CD4-positive, CD25-positive, alpha-beta regulatory T cell (primary cell): Measurements from ENCODE around the gene PLEKHO1. TPM values are rescaled to one million over a fixed set of nuclear protein-coding genes. Genes with fewer than 3 reads are reported as not detected.
A peak's percentile ranks its signal among the peaks of the same experiment; 100 is the strongest.

ENCODE experiments used
- ATAC-seq, 2 donors: fragments of 150-1000 bp; cut with Tn5 transposase; one replicate each; pipeline ENCODE4 v1.10.0; 2021; ENCODE audit warnings: low read depth in 2 of 2, moderate number of reproducible peaks in 2 of 2, moderate library complexity in 1 of 2
- DNase-seq, 3 donors: peaks; one replicate each; pipeline versions ENCODE4 v3.0.0 to v3.0.0-alpha.2; 2012 to 2022; ENCODE audit warnings: mixed read lengths in 1 of 3
- H3K27ac ChIP-seq: one replicate; pipeline ENCODE4 v1.7.0; 2013; ENCODE audit warnings: mild to moderate bottlenecking, low read length; ENCODE audit not compliant: insufficient read depth, poor library complexity, severe bottlenecking
- H3K27me3 ChIP-seq: one replicate; pipeline ENCODE4 v1.7.0; 2013; ENCODE audit warnings: low read length; ENCODE audit not compliant: control insufficient read depth, insufficient read depth
- H3K36me3 ChIP-seq: one replicate; pipeline ENCODE4 v1.7.0; 2013; ENCODE audit warnings: mild to moderate bottlenecking, low read length, moderate library complexity; ENCODE audit not compliant: control insufficient read depth, insufficient read depth
- H3K4me1 ChIP-seq: 2 replicates; pipeline ENCODE4 v1.7.0; 2013; ENCODE audit warnings: mild to moderate bottlenecking, low read length; ENCODE audit not compliant: insufficient read depth, control insufficient read depth, poor library complexity, severe bottlenecking
- H3K4me3 ChIP-seq: one replicate; pipeline ENCODE4 v1.7.0; 2013; ENCODE audit warnings: low read depth, mild to moderate bottlenecking, low read length, moderate library complexity
- H3K9me3 ChIP-seq, 2 experiments: 1 replicate in 1 of 2; 2 replicates in 1 of 2; pipeline ENCODE4 v1.7.0; 2013; ENCODE audit warnings: low read length in 2 of 2, mild to moderate bottlenecking in 1 of 2, moderate library complexity in 1 of 2; ENCODE audit not compliant: control insufficient read depth in 2 of 2
- H3K27ac Mint-ChIP-seq, 3 donors: one replicate each; pipeline ENCODE4 v1.8.0; 2020 to 2022; ENCODE audit warnings: mild to moderate bottlenecking in 3 of 3, mixed read lengths in 3 of 3, moderate library complexity in 2 of 3
- H3K27me3 Mint-ChIP-seq: one replicate; pipeline ENCODE4 v1.8.0; 2022; ENCODE audit warnings: mild to moderate bottlenecking, mixed read lengths
- H3K36me3 Mint-ChIP-seq: one replicate; pipeline ENCODE4 v1.8.0; 2020; ENCODE audit warnings: mixed read lengths
- H3K4me1 Mint-ChIP-seq, 4 donors: one replicate each; pipeline ENCODE4 v1.8.0; 2020 to 2022; ENCODE audit warnings: mixed read lengths in 4 of 4, mild to moderate bottlenecking in 1 of 4
- H3K4me3 Mint-ChIP-seq, 4 donors: one replicate each; pipeline ENCODE4 v1.8.0; 2020 to 2022; ENCODE audit warnings: mild to moderate bottlenecking in 4 of 4, mixed read lengths in 4 of 4, moderate library complexity in 3 of 4
- H3K9me3 Mint-ChIP-seq, 7 donors: one replicate each; pipeline ENCODE4 v1.8.0; 2020 to 2022; ENCODE audit warnings: mixed read lengths in 7 of 7, mild to moderate bottlenecking in 3 of 7, moderate library complexity in 2 of 7
- polyA plus RNA-seq, 4 donors: library from polyadenylated mRNA; unstranded; fragments of 300-500 nt; fragmentation: Illumina TruSeq; gene quantifications; one replicate each; pipeline ENCODE4 v1.2.3, GENCODE V29; 2021
- total RNA-seq: library from RNA; stranded (reverse); gene quantifications from one replicate; pipeline ENCODE4 v1.2.3, GENCODE V29; 2022

The PLEKHO1 gene
- total and polyA plus RNA-seq, 5 donors from 2014 or later = 21.5 to 61.0 (median 31.4) TPM

DNA sequence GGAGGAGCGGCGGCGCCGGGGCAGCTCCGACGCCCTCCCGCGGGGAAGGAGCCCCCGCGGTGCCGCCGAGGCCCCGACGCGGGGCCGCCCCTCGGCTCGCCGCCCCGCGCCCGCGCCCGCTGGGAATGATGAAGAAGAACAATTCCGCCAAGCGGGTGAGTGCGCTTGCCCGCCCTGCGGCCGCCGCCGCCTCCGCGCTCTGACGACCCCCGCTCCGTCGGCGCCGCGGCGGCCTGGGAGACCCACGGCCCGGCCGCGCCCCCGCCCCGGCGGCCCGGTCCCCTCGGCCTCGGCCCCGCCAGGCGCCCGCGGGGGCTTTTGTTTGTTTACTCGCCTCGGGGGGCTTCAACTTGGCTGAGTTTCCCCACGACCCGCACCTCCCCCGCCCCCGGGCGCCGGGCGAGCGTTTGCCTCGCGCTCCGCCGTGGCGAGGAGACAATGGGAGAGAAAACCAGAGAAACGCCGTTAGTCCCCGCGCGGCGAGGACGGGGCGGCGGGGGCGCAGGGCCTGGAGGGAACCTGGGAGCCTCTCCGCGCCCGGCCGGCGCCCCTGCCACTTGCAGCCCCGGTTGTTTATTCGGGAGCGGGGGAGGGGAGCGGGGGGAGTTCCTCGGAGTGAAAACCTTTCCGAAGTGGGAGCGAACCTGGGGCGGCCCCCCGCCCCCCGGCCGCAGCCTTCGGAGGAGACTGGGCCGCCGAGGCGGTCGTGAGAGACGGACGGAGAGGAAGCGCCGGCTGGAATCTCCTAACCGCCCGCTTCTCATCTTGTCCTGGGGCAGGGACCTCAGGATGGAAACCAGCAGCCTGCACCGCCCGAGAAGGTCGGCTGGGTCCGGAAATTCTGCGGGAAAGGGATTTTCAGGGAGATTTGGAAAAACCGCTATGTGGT is 661 bp downstream of the PLEKHO1 start:
- peak overlapping the region; percentile 94 for H3K4me3 ChIP-seq
- H3K36me3 Mint-ChIP-seq = peaks cover 29% of the 10 kb centered on the region
- H3K4me1 Mint-ChIP-seq = peaks cover 28 to 61% (median 41%) of the 10 kb centered on the region in 4 donors
- H3K9me3 ChIP-seq = no peaks in the 10 kb centered on the region
- peak overlapping the region; percentile 95 to 98 (median 98) for H3K27ac Mint-ChIP-seq
- no peaks in the 10 kb centered on the region for H3K27me3 Mint-ChIP-seq
- peaks cover 21% of the 10 kb centered on the region for H3K36me3 ChIP-seq
- H3K4me1 ChIP-seq = peaks cover 39% of the 10 kb centered on the region
- peak overlapping the region; percentile 81 for H3K27ac ChIP-seq
- H3K27me3 ChIP-seq = no peaks in the 10 kb centered on the region
- H3K9me3 Mint-ChIP-seq = no peaks in the 10 kb centered on the region
- ATAC-seq (no peak), DNase-seq (peak in 1 of 3 donors; percentile 36)
- peak overlapping the region; percentile 94 to 97 (median 95) for H3K4me3 Mint-ChIP-seq

DNA sequence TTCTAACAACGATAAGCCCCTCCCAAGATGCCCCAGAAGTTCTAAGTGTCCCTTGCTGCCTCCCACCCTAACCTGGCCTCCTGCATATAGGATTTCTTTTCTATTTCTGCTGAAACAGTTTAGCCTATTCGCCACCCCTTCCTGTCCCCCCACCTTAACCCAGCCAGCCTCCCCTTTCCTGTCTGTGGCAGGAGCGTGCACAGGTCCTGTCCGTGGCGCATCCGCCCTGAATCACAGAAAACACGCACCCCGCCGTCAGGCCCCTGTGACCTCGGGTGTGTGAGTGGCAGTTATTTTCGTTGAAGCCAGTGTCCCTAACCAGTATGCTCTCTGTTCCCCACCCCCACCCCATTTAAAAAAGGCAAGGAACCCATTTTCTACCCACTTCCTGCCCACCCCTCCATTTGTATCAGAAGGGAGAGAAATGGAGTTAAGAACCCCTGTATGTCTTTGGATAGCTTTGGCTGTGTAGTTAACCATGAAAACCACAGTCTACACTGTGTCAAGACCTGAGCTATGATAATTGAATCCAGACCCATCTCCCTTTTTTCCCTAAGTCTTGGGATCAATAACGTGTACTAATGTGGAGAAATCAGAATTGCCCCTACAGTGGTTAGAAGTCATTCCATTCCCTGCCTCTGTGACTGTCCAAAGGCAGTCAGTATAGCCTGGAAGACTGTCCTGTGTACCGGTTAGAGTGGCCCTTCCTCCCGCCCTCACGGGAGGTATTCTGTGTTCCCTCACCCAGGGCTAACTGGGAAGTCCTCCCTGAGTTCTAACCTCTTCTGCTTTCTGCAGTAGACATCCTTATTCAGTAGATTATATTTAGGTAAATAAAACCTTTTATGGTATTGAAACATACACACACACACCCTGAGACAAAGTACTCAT is 1.8 kb downstream of the PLEKHO1 start:
- no peaks in the 10 kb centered on the region for H3K27me3 ChIP-seq
- ATAC-seq (peak; percentile 80 to 82), DNase-seq (peak; percentile 51 to 91 (median 78))
- Mint-ChIP-seq H3K27me3 (no peaks in the 10 kb centered on the region), H3K36me3 (peaks cover 40% of the 10 kb centered on the region), H3K4me3 (peak overlapping the region; percentile 94 to 97 (median 95)), H3K4me1 (peaks cover 29 to 61% (median 44%) of the 10 kb centered on the region in 4 donors), H3K9me3 (no peaks in the 10 kb centered on the region), H3K27ac (peak overlapping the region; percentile 95 to 98 (median 98))
- no peaks in the 10 kb centered on the region for H3K9me3 ChIP-seq
- H3K27ac ChIP-seq = peak overlapping the region; percentile 81
- H3K4me3 ChIP-seq = peak overlapping the region; percentile 94
- H3K36me3 ChIP-seq = peaks cover 32% of the 10 kb centered on the region
- H3K4me1 ChIP-seq = peaks cover 39% of the 10 kb centered on the region

DNA sequence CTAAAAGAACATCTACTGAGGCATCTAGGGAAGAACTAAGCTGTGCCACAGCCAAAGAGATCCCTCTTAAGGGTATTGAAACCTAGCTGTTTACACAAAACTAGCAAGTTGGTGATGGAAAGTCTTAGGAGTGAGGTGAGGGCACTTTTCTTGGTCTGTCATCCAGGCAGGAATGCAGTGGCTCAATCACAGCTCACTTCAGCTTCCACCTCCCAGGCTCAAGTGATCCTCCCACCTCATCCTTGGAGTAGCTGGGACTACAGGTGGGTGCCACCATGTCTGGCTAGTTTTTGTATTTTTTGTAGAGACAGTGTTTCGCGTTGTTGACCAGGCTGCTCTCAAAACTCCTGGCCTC is 2.4 kb downstream of the PLEKHO1 start:
- Histone ChIP-seq H3K9me3 (no peaks in the 10 kb centered on the region), H3K4me1 (peaks cover 39% of the 10 kb centered on the region), H3K4me3 (peak overlapping the region; percentile 94), H3K36me3 (peaks cover 39% of the 10 kb centered on the region), H3K27ac (peak overlapping the region; percentile 81), H3K27me3 (no peaks in the 10 kb centered on the region)
- H3K27me3 Mint-ChIP-seq = no peaks in the 10 kb centered on the region
- peak overlapping the region; percentile 95 to 98 (median 98) for H3K27ac Mint-ChIP-seq
- H3K4me1 Mint-ChIP-seq = peaks cover 25 to 57% (median 43%) of the 10 kb centered on the region in 4 donors
- ATAC-seq = no peak
- H3K4me3 Mint-ChIP-seq = peak overlapping the region; percentile 94 to 97 (median 95)
- DNase-seq = no peak
- H3K36me3 Mint-ChIP-seq = peaks cover 42% of the 10 kb centered on the region
- H3K9me3 Mint-ChIP-seq = no peaks in the 10 kb centered on the region

DNA sequence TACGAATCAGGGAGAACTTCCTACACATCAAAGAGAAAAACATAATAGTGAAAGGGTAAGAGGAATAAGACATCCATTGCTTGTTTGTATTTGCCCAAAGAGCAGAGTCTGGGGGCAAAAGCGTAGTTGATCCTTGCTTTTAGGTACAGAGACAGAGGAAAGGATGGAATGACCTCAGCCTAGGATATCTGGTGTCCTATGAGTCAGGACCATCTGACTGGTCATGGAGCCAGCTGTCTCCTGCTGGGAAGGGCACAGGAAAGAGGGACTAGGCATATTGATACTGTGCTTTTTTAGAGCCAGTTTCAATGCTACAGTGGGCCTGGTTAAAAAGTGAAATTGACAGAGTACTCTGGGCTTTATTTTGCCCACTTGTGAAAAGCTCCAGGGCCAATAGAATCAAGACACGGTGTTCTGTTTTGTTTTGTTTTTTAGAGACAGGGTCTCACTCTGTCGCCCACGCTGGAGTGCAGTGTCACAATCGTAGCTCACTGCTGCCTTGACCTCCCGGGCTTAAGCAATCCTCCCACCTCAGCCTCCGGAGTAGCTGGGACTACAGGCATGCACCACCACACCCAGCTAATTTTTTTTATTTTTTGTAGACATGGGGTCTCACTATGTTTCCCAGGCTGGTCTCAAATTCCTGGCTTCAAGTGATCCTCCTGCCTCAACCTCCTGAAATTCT is 3.2 kb downstream of the PLEKHO1 start:
- Mint-ChIP-seq H3K4me3 (peak overlapping the region; percentile 63 to 95 (median 70)), H3K27me3 (no peaks in the 10 kb centered on the region), H3K36me3 (peaks cover 47% of the 10 kb centered on the region), H3K9me3 (no peaks in the 10 kb centered on the region), H3K4me1 (peaks cover 25 to 57% (median 46%) of the 10 kb centered on the region in 4 donors), H3K27ac (peak overlapping the region; percentile 63 to 95 (median 89))
- Histone ChIP-seq H3K9me3 (no peaks in the 10 kb centered on the region), H3K4me3 (peak overlapping the region; percentile 0), H3K27ac (peak overlapping the region; percentile 81), H3K27me3 (no peaks in the 10 kb centered on the region), H3K36me3 (peaks cover 46% of the 10 kb centered on the region), H3K4me1 (peaks cover 39% of the 10 kb centered on the region)
- no peak for ATAC-seq
- no peak for DNase-seq

DNA sequence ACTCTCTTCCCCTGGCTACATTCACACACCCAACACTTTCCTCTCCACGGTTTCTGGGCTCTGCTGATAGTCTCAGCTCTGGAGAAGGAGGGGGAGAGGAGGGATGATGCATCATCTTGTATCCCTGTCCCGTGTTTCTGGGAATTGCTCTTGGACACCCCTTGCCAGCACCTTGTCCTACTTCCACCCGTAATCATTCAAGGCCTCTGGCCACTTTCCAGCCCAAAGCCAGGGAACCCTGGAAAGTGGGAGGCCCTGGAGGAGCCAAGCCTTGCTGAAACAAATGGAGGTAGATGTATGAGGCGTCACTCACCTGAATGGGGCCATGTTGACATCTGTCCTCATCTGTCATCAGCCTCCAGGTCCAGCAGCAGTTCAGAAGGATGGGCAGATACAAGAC is 4.4 kb downstream of the PLEKHO1 start:
- peaks cover 35% of the 10 kb centered on the region for H3K4me1 ChIP-seq
- ATAC-seq (no peak), DNase-seq (no peak)
- Mint-ChIP-seq H3K36me3 (peaks cover 51% of the 10 kb centered on the region), H3K4me3 (peak overlapping the region in 1 of 4 donors; percentile 68), H3K27ac (peak overlapping the region; percentile 63 to 95 (median 89)), H3K27me3 (no peaks in the 10 kb centered on the region), H3K4me1 (peaks cover 18 to 52% (median 42%) of the 10 kb centered on the region in 4 donors), H3K9me3 (no peaks in the 10 kb centered on the region)
- peaks cover 58% of the 10 kb centered on the region for H3K36me3 ChIP-seq
- peak overlapping the region; percentile 28 for H3K27ac ChIP-seq
- H3K9me3 ChIP-seq = no peaks in the 10 kb centered on the region
- no peak overlapping the region for H3K4me3 ChIP-seq
- no peaks in the 10 kb centered on the region for H3K27me3 ChIP-seq

DNA sequence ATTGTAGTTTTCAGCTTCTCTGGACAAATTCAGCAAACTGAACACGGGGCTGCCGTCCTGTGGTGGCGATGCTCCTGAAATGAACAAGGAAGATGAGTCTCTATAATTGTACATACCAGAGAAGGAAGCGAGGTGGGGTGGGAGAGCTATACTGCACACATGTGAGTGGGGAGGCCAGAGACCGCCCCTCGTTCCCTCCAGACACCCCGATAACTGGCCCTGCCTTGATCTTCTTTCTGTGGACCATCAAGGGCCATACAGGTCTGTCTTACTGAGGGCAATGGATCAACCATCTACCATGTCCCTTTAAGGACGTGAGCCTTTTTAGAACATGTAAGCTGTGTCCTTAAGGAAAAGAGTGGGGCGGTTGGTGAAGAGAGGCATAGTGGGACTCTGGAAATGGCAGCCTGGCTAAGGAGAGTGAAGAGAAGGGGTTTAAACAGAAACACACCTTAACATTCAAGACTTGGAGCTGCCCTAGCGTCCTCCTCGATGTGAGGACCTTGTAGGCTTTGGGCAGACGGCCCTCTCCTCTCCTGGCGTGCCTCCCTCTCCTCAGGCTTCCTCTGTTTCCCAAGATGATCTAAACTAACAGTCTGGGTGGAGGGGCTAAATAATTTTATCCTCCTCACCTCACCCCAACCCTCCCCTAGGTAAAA is 5.8 kb downstream of the PLEKHO1 start:
- Mint-ChIP-seq H3K27me3 (no peaks in the 10 kb centered on the region), H3K4me1 (peaks cover 17 to 61% (median 42%) of the 10 kb centered on the region in 4 donors), H3K4me3 (peak overlapping the region in 2 of 4 donors; percentile 16 to 32), H3K9me3 (no peaks in the 10 kb centered on the region), H3K36me3 (peaks cover 52% of the 10 kb centered on the region), H3K27ac (peak overlapping the region; percentile 12 to 47 (median 28))
- ATAC-seq = no peak
- H3K27me3 ChIP-seq = no peaks in the 10 kb centered on the region
- DNase-seq = no peak
- H3K27ac ChIP-seq = no peak overlapping the region
- peaks cover 34% of the 10 kb centered on the region for H3K4me1 ChIP-seq
- no peaks in the 10 kb centered on the region for H3K9me3 ChIP-seq
- H3K36me3 ChIP-seq = peaks cover 66% of the 10 kb centered on the region
- H3K4me3 ChIP-seq = no peak overlapping the region
